Measurements from ENCODE around the gene ABCC4. TPM values are rescaled to one million over a fixed set of nuclear protein-coding genes. Genes with fewer than 3 reads are reported as not detected.

Gene ABCC4
- total and polyA plus RNA-seq, 2 of the 13 experiments (the other 11 are each of a cell fraction or from before 2014, with no cell fraction given) = 4.2 to 11.3 TPM

DNA sequence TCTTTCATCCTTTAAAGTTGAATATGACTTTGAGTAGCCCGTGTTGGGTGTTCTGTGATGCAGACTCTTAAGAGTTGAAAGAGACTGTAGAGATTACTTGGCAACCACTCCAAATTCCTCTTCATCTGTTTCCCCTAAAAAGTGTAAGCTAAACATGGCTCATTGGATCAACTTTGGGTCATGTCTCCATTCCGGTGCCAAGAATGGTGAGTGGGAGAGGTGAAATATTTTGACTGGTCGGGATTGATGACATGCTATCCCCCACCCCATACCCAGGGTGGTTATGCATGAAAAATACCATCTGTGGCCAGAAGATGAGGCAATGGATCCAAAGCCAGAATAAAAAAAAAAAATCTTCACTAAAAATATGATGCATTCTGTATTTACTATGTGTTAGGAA lies 307.6 kb downstream of the ABCC4 start (continued):
- no peak for TF ChIP-seq PITX1 (CRISPR knock-in tag; IDR thresholded peaks at IDR 0.05)
- TF ChIP-seq CENPT (CRISPR knock-in tag; IDR thresholded peaks at IDR 0.05; ENCODE audit: low read depth) = no peak

DNA sequence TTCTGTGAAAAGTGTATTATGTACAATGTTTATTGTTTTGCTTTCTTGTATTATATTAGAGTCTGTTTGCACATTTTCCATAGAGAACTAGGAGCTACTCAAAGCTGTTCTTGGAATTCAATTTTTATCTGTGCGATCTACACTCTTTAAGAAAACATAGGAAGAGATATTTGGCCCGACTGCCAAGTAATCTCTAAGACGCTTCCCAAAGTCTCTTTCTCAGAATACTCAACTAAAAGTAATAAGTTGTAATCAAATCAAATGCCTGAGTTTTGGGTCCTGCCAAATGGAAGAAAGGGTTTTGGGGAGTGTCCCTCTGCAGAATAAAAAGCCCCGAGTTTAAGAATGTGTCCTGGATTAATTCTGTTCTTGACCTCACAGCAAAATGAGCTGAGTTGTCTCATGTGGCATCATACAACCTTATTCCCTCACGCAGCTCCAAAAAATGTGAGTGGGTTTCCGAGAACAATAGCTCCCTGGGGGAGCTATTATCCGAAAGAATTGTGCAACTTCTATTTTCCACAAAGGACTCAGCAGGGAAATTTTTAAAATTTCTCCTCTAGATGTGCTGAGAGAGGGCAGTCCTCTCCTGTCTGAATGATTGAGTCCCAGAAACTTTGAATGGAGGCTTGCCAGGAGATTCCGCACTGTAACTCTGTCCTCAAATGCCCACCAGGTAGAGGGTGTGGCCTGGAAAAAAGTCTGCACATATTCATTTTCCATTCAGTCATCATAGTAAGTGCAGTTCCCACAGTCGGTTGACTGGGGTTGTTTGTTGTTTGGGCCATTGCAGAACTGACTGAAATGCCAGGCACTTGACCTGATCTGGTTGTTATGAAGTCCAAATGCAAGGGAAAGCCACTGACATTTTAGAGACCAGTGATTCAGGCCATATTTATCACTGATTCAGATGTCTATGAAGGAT lies 309.0 kb downstream of the ABCC4 start:
- Histone ChIP-seq H3K36me3 (replicated peaks in 1 of 2; ENCODE audit: control insufficient read depth in 1 of 2, insufficient read depth in 2 of 2, low read length in 2 of 2) (no peaks in the 10 kb centered on the region), H3K27ac (ENCODE audit: extremely low read length, insufficient read depth, low read length) (no peak overlapping the region), H3K9ac (ENCODE audit: insufficient read depth, low read depth, low read length) (no peak overlapping the region), H3K9me3 (ENCODE audit: low read length) (no peaks in the 10 kb centered on the region), H3K79me2 (ENCODE audit: insufficient read depth, low read length) (no peaks in the 10 kb centered on the region), H3K4me2 (ENCODE audit: low read depth, low read length) (no peak overlapping the region), H4K20me1 (ENCODE audit: insufficient read depth, low read length) (no peaks in the 10 kb centered on the region), H3K4me3 (replicated peaks in 1 of 3; ENCODE audit: insufficient read depth in 1 of 3, low read depth in 2 of 3, low read length in 3 of 3) (no peak overlapping the region), H3K4me1 (ENCODE audit: insufficient read depth, low read length) (peaks cover 9% of the 10 kb centered on the region), H3K27me3 (ENCODE audit: control insufficient read depth in 1 of 2, insufficient read depth in 2 of 2, low read length in 2 of 2) (peaks cover 0 to 5% of the 10 kb centered on the region in 2 experiments; a peak in 1 of 5 replicates), H2AFZ (ENCODE audit: low read length) (no peak overlapping the region)
- in situ Hi-C loops (cut with HindIII; ENCODE audit: extremely low pct_ligation_motif_present, low pct_unique_long_range_greater_than_20kb) (no loop called here), intact Hi-C loops (cut with micrococcal nuclease; ENCODE audit: unreplicated experiment) (no loop called here)
- BruUV-seq (replicated peaks) = no TSS peak
- ChIA-PET CTCF (ENCODE audit: low intra/inter-chr PET ratio, low total read pairs) (no interaction called here), POLR2A (no interaction called here)
- FAIRE-seq = no peak
- no peak for ATAC-seq
- WGBS (ENCODE audit: low lambda C conversion rate) = 38% methylated on average over 8 of the region's 9 CpGs
- DNase-seq (ENCODE audit: low spot score) = no peak
- TF ChIP-seq, protein P1, sequence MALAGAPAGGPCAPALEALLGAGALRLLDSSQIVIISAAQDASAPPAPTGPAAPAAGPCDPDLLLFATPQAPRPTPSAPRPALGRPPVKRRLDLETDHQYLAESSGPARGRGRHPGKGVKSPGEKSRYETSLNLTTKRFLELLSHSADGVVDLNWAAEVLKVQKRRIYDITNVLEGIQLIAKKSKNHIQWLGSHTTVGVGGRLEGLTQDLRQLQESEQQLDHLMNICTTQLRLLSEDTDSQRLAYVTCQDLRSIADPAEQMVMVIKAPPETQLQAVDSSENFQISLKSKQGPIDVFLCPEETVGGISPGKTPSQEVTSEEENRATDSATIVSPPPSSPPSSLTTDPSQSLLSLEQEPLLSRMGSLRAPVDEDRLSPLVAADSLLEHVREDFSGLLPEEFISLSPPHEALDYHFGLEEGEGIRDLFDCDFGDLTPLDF (CRISPR knock-in tag; IDR thresholded peaks at IDR 0.05) = no peak
- TF ChIP-seq ZNF546 (CRISPR knock-in tag; conservative IDR thresholded peaks at IDR 0.05) = no peak
- TF ChIP-seq ZNF605 (CRISPR knock-in tag; IDR thresholded peaks at IDR 0.05) = no peak
- no peak for TF ChIP-seq NR2F2 (IDR thresholded peaks at IDR 0.05; ENCODE audit: borderline replicate concordance, low read depth)
- TF ChIP-seq POLR2G (IDR thresholded peaks at IDR 0.05; ENCODE audit: low read depth, low read length) = no peak
- TF ChIP-seq, protein P2, sequence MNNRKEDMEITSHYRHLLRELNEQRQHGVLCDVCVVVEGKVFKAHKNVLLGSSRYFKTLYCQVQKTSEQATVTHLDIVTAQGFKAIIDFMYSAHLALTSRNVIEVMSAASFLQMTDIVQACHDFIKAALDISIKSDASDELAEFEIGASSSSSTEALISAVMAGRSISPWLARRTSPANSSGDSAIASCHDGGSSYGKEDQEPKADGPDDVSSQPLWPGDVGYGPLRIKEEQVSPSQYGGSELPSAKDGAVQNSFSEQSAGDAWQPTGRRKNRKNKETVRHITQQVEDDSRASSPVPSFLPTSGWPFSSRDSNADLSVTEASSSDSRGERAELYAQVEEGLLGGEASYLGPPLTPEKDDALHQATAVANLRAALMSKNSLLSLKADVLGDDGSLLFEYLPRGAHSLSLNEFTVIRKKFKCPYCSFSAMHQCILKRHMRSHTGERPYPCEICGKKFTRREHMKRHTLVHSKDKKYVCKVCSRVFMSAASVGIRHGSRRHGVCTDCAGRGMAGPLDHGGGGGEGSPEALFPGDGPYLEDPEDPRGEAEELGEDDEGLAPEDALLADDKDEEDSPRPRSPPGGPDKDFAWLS (CRISPR knock-in tag; IDR thresholded peaks at IDR 0.05; ENCODE audit: borderline replicate concordance) = no peak
- TF ChIP-seq ZNF326 (CRISPR knock-in tag; IDR thresholded peaks at IDR 0.05; ENCODE audit: borderline replicate concordance) = no peak
- no peak for TF ChIP-seq XRCC5 (optimal IDR thresholded peaks at IDR 0.05; ENCODE audit: low read length)
- TF ChIP-seq TBL1XR1 (IDR thresholded peaks at IDR 0.05; ENCODE audit: borderline replicate concordance, low read length, partially characterized antibody) = no peak
- no peak for TF ChIP-seq STAT5B (CRISPR knock-in tag; IDR thresholded peaks at IDR 0.05)
- TF ChIP-seq, protein P3, sequence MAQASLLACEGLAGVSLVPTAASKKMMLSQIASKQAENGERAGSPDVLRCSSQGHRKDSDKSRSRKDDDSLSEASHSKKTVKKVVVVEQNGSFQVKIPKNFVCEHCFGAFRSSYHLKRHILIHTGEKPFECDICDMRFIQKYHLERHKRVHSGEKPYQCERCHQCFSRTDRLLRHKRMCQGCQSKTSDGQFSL (CRISPR knock-in tag; IDR thresholded peaks at IDR 0.05) = no peak
- TF ChIP-seq ZNF446 (CRISPR knock-in tag; IDR thresholded peaks at IDR 0.05) = no peak
- TF ChIP-seq, protein P4, sequence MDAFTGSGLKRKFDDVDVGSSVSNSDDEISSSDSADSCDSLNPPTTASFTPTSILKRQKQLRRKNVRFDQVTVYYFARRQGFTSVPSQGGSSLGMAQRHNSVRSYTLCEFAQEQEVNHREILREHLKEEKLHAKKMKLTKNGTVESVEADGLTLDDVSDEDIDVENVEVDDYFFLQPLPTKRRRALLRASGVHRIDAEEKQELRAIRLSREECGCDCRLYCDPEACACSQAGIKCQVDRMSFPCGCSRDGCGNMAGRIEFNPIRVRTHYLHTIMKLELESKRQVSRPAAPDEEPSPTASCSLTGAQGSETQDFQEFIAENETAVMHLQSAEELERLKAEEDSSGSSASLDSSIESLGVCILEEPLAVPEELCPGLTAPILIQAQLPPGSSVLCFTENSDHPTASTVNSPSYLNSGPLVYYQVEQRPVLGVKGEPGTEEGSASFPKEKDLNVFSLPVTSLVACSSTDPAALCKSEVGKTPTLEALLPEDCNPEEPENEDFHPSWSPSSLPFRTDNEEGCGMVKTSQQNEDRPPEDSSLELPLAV (CRISPR knock-in tag; conservative IDR thresholded peaks at IDR 0.05; ENCODE audit: low read depth) = no peak

All from HepG2 (cell line).